ENCODE results near the gene GLUD2.

DNA sequence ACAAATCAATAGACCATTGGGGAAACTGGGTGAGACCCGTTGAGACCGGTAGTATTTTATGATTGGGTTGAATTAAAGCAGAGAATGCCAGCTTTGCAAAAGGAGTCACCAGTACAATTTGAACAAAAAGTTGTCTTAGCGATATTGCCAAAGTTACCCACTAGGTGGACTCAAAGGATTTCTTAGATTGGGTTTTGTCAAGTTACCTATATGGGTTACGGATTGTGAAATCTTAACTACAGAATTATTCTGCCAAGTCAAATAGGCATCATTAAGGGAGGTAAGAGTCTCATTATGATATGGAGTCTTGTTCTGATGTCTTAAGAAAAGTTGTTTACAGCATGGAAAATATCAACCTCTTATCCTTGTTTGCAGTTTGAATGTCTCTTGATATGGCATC lies 46.8 kb upstream of the GLUD2 start:
- TF ChIP-seq, protein P1, sequence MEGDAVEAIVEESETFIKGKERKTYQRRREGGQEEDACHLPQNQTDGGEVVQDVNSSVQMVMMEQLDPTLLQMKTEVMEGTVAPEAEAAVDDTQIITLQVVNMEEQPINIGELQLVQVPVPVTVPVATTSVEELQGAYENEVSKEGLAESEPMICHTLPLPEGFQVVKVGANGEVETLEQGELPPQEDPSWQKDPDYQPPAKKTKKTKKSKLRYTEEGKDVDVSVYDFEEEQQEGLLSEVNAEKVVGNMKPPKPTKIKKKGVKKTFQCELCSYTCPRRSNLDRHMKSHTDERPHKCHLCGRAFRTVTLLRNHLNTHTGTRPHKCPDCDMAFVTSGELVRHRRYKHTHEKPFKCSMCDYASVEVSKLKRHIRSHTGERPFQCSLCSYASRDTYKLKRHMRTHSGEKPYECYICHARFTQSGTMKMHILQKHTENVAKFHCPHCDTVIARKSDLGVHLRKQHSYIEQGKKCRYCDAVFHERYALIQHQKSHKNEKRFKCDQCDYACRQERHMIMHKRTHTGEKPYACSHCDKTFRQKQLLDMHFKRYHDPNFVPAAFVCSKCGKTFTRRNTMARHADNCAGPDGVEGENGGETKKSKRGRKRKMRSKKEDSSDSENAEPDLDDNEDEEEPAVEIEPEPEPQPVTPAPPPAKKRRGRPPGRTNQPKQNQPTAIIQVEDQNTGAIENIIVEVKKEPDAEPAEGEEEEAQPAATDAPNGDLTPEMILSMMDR (conservative IDR thresholded peaks at IDR 0.05; ENCODE audit: low read length), result peak; percentile 62
- TF ChIP-seq EZH2phosphoT487 (IDR thresholded peaks at IDR 0.05; ENCODE audit: borderline replicate concordance, low read depth, low read length), result no peak
